Heart left ventricle (tissue), 16 donors: ENCODE measurements around the gene STAC2. TPM values are rescaled to one million over a fixed set of nuclear protein-coding genes. Genes with fewer than 3 reads are reported as not detected.

Source experiments
- ATAC-seq, 4 donors: fragments of 200-7000 bp; cut with Tn5 transposase; one replicate each; pipeline ENCODE4 v1.9.1; 2020 to 2022; ENCODE audit warnings: moderate library complexity in 4 of 4, mild to moderate bottlenecking in 3 of 4, moderate number of reproducible peaks in 1 of 4
- DNase-seq, 5 donors: peaks; one replicate each; pipeline ENCODE4 v3.0.0-alpha.2; 2020
- H3K27ac ChIP-seq, 12 donors: fragments of 200-600 bp; sonication (generic) in 4 of 12; one replicate each; pipeline versions ENCODE4 v1.5.0 to v1.8.0; 2016 to 2022; ENCODE audit warnings: mild to moderate bottlenecking in 2 of 12
- H3K27me3 ChIP-seq, 9 donors: fragments of 200-600 bp; sonication (generic) in 2 of 9; one replicate each; pipeline versions ENCODE4 v1.5.1 to v1.8.0; 2016 to 2022; ENCODE audit warnings: mild to moderate bottlenecking in 3 of 9
- H3K36me3 ChIP-seq, 9 donors: fragments of 200-600 bp; sonication (generic) in 2 of 9; one replicate each; pipeline versions ENCODE4 v1.5.0 to v1.8.0; 2018 to 2022; ENCODE audit warnings: mild to moderate bottlenecking in 2 of 9
- H3K4me1 ChIP-seq, 12 donors: fragments of 200-600 bp; sonication (generic) in 4 of 12; one replicate each; pipeline versions ENCODE4 v1.5.0 to v1.8.0; 2016 to 2022; ENCODE audit warnings: mild to moderate bottlenecking in 3 of 12
- H3K4me3 ChIP-seq, 12 donors: fragments of 200-600 bp; sonication (generic) in 4 of 12; one replicate each; pipeline versions ENCODE4 v1.5.0 to v1.8.0; 2017 to 2022; ENCODE audit warnings: mild to moderate bottlenecking in 9 of 12, moderate library complexity in 4 of 12
- H3K9me3 ChIP-seq, 12 donors: fragments of 200-600 bp; sonication (generic) in 4 of 12; one replicate each; pipeline versions ENCODE4 v1.5.0 to v1.8.0; 2016 to 2022; ENCODE audit warnings: mild to moderate bottlenecking in 1 of 12
- CTCF ChIP-seq, 12 donors: fragments of 200-600 bp; sonication (generic) in 4 of 12; IDR thresholded peaks; one replicate each; pipeline versions ENCODE4 v1.5.0 to v1.8.0; 2018 to 2022; ENCODE audit warnings: antibody characterized with exemption in 12 of 12, mild to moderate bottlenecking in 5 of 12
- POLR2A ChIP-seq, 2 donors: fragments of 450-650 bp; IDR thresholded peaks; one replicate each; pipeline ENCODE4 v1.6.1; 2017; ENCODE audit warnings: antibody characterized with exemption in 2 of 2, mild to moderate bottlenecking in 2 of 2, moderate library complexity in 2 of 2
- WGBS, 4 donors: extraction: QIAGEN DNeasy Blood & Tissue Kit in 2 of 4; methylation state at CpG; one replicate each; pipeline versions ENCODE4 v1.1.5 to v1.1.7; 2013 to 2018; 5-methylcytosine and 5-hydroxymethylcytosine counted together
- intact Hi-C, 10 donors: fragments of 100-400 bp; cut with DNase I; formaldehyde crosslinking; loops; one replicate each; pipeline versions ENCODE4 v1.11.1 to v1.14.2; 2022
- polyA plus RNA-seq, 2 donors: library from polyadenylated mRNA; stranded (reverse); fragments of 200-250 nt; gene quantifications; one replicate each; pipeline ENCODE4 v1.2.3, GENCODE V29; 2013
- total RNA-seq, 9 donors: library from RNA; depleted of rRNA in 2 of 9; stranded (reverse); fragments of >200 nt in 2 of 9; fragmentation: NEBNext Ultra II Directional in 3 of 9; extraction: Animal tissue kit (Norgen Biotek cat#: 25700) in 3 of 9; gene quantifications; one replicate each; pipeline versions ENCODE4 v1.1.0 to v1.2.4, GENCODE V29; 2016 to 2023
- donor health status: ischemic (EF 13 %, LVEDD 7.1; RV severe dilation, severe dysfunction).
- donor health status: healthy with polysubstance abuse.
- donor health status: DM: no; HTN: yes; CAD: no.
- donor health status: DM: no; HTN: no; CAD: no.
- donor health status: ischemic (EF 25% LVEDD 6.9; RV normal size, moderate dysfunction).
- donor health status: ischemic (EF 25% LVEDD 5.7; RV mildly dilated, moderate dysfunction).
- donor health status: healthy.
- donor health status: DM: yes; HTN: yes; CAD: no.
- donor health status: ischemic (EF 35%, LVEDD 5.7; RV mildly dilated, moderate dysfunction).
- donor health status: nonischemic (EF 11% LVEDD 7.7; RV severe dilation, severe dysfunction).
- donor health status: DM: yes; HTN: yes; CAD: no.
- donor health status: PGD.
- donor health status: ischemic (EF 29% LVEDD 5.4; RV normal size, mild dysfunction).
- donor health status: nonischemic (EF 23%, LVEDD 6.1; RV moderate dilation, normal function).

Gene STAC2
- total and polyA plus RNA-seq, 11 donors: 0.16 to 5.3 (median 0.36) TPM

GRCh38 chr17:39200070-39200879 lies 25.5 kb downstream of the STAC2 start, which contains the start of gene RPL19:
Gene RPL19 (plus strand): TSS chr17:39200283. CDS start chr17:39200345, 62 bp downstream.
- Histone ChIP-seq H3K36me3 (peaks cover 11 to 44% (median 42%) of the 10 kb centered on the region in 9 donors), H3K9me3 (no peaks in the 10 kb centered on the region), H3K4me1 (peaks cover 0 to 51% (median 29%) of the 10 kb centered on the region in 12 donors), H3K27ac (peak within 1 kb of the TSS; percentile 92 to 100 (median 98)), H3K4me3 (peak within 1 kb of the TSS; percentile 71 to 99 (median 82)), H3K27me3 (no peaks in the 10 kb centered on the region)
- TF ChIP-seq CTCF (IDR thresholded peaks at IDR 0.05): no peak
- peak in 1 of 2 donors; percentile 54 for TF ChIP-seq POLR2A (IDR thresholded peaks at IDR 0.05)
- 0% methylated on average over 24 to 52 of the region's 52 CpGs for WGBS, 4 donors
- DNase-seq (peak; percentile 76 to 89 (median 82)), ATAC-seq (peak; percentile 70 to 86 (median 80))
- intact Hi-C loops: no loop called here

GRCh38 chr17:39199820-39200069 lies 26.0 kb downstream of the STAC2 start:
- WGBS, 4 donors: 0 to 1% (median 1%) methylated on average over 10 of the region's 10 CpGs
- no peak for TF ChIP-seq CTCF (IDR thresholded peaks at IDR 0.05)
- TF ChIP-seq POLR2A (IDR thresholded peaks at IDR 0.05): no peak
- intact Hi-C loops: loop anchor here in 1 of 10 donors (1.0 kb wide), 1 partner anchor 32 kb away; no protein-coding TSS in a partner anchor
- H3K9me3 ChIP-seq: no peaks in the 10 kb centered on the region
- peak; percentile 90 to 94 (median 91) for DNase-seq
- peak overlapping the region; percentile 92 to 100 (median 98) for H3K27ac ChIP-seq
- ATAC-seq: peak; percentile 70 to 92 (median 84)
- H3K27me3 ChIP-seq: no peaks in the 10 kb centered on the region
- peak overlapping the region; percentile 71 to 99 (median 82) for H3K4me3 ChIP-seq
- peaks cover 0 to 57% (median 33%) of the 10 kb centered on the region in 12 donors for H3K4me1 ChIP-seq
- H3K36me3 ChIP-seq: peaks cover 11 to 38% (median 36%) of the 10 kb centered on the region in 9 donors

GRCh38 chr17:39198186-39198566 lies 27.6 kb downstream of the STAC2 start:
- WGBS, 4 donors: 81 to 90% (median 85%) methylated on average over 4 of the region's 4 CpGs
- intact Hi-C loops: no loop called here
- H3K36me3 ChIP-seq: peaks cover 0 to 26% (median 22%) of the 10 kb centered on the region in 9 donors
- no peak for ATAC-seq
- H3K27ac ChIP-seq: peak overlapping the region in 10 of 12 donors; percentile 62 to 99 (median 76)
- no peak for TF ChIP-seq CTCF (IDR thresholded peaks at IDR 0.05)
- peaks cover 0 to 67% (median 35%) of the 10 kb centered on the region in 12 donors for H3K4me1 ChIP-seq
- H3K27me3 ChIP-seq: no peaks in the 10 kb centered on the region
- peak overlapping the region in 10 of 12 donors; percentile 73 to 92 (median 80) for H3K4me3 ChIP-seq
- DNase-seq: no peak
- H3K9me3 ChIP-seq: no peaks in the 10 kb centered on the region

DNA sequence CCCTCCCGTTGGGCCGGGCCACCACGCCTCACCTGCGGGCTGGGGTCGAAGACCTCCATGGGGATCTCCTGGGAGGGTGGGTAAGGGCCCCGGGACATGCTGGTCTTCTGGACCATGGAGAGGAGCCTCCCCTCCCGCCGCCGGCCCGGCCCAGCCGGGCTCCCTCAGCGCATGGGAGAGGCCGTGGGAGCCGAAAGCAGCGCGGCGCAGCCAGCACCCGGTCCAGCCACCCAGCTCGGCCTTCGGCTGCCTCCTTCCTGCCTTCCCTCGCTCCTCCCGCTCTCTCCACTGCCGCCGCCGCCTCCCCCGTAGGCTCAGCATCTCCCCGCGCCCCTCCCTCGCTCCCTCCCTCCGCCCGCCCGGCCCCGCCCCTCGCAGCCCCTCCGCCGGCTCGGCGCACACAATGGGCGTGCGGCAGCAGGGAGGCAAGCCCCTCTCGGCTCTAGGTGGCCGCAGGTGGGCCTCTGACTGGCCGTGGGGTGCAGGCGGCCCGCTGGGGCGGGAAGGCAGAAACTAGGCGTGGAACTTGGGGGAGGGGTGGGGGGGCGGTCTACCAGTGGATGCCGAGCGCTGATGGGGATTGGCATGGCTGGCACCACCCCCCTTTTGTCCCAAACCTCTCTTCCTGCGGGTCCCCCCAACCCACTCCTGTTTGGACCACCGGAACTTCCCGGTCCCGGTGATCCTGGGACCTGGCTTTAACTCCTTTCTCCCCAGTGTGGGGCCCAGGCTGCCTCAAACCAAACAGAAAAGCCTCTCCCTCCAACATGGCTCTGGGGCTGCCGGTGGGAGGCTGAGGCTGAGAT lies 28.2 kb downstream of the STAC2 start, which contains the start of gene CACNB1:
CACNB1 (minus strand) TSS at position 290 of the 806 bp plus-strand sequence; CDS start at position 116, 174 bp downstream.
- peak in 1 of 2 donors; percentile 61 for TF ChIP-seq POLR2A (IDR thresholded peaks at IDR 0.05)
- TF ChIP-seq CTCF (IDR thresholded peaks at IDR 0.05): no peak
- DNase-seq (peak; percentile 80 to 89 (median 84)), ATAC-seq (peak; percentile 6 to 73 (median 58))
- 0 to 1% (median 0%) methylated on average over 14 to 55 of the region's 55 CpGs for WGBS, 4 donors
- Histone ChIP-seq H3K27me3 (no peaks in the 10 kb centered on the region), H3K4me3 (peak within 1 kb of the TSS; percentile 53 to 92 (median 80)), H3K27ac (peak within 1 kb of the TSS in 11 of 12 donors; percentile 18 to 99 (median 75)), H3K9me3 (no peaks in the 10 kb centered on the region), H3K36me3 (peaks cover 0 to 26% (median 16%) of the 10 kb centered on the region in 9 donors), H3K4me1 (peaks cover 0 to 67% (median 35%) of the 10 kb centered on the region in 12 donors)
- intact Hi-C loops: no loop called here
